SK-N-DZ (cell line): Measurements from ENCODE around the gene HIVEP3.

Experiments
- DNase-seq: peaks from one replicate; pipeline ENCODE4 v3.0.0-alpha.2; 2015; ENCODE audit warnings: low spot score

Gene HIVEP3

DNA sequence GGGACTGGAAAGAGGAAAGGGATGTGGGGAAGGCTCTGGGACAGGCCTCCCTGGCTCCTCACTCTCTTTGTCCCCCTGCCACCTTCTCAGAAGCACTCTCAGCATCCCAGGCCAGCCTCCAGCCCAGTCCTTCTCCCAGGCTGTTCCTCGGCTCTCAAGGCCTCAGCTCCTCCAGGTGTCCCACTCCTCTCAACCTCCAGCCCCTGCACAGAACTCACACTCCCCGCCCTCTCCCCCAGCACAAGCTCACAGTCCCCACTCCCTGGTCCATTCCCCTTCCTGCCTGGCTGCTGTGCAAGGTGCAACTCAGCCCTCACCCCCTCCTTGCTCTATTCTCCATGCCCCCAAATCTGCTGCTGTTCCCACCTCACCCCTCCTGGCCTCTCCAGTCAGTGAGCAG is 185.0 kb downstream of the HIVEP3 start:
- no peak for DNase-seq

DNA sequence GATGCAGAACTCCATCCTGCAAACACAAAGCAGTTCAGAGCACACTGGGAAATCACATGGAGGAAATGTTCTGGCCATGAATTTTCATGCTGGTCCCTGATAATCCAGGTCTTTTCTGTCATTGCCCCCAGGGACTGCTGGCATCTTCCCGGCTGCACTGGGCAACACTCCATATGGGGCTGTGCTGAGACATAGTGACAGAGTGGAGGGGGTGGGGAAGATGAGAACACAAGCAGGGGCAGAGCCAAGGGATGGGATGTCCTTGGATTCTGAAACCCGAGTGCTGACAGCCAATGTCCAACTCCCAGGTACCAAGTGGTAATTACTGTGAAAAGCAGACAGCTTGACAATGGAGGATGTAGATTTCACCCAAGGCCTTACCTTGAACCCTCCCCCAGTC is 185.7 kb downstream of the HIVEP3 start:
- DNase-seq, result no peak

DNA sequence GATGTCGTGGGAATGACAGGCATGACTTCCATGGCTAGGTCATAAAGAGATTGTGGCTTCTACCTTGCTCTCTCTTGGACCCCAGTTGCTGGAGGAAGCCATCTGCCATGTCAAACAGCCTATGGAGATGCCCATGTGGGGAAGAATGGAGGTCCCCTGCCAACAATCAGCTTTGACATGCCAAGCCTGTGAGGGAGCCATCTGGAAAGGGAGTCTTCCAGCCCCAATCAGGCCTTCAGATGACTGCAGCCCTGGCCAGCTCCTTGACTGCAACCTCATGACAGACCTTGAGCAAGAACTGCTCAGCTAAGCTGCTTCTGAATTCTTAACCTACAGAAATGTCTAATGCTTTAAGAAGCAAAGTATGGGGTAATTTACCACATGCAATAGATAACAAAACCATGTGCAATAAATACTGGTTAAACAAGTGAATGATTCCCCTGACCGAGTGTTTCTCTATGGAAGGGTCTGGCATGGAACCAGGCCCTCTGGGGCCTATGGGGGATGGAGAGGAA is 187.1 kb downstream of the HIVEP3 start:
- DNase-seq, result no peak

DNA sequence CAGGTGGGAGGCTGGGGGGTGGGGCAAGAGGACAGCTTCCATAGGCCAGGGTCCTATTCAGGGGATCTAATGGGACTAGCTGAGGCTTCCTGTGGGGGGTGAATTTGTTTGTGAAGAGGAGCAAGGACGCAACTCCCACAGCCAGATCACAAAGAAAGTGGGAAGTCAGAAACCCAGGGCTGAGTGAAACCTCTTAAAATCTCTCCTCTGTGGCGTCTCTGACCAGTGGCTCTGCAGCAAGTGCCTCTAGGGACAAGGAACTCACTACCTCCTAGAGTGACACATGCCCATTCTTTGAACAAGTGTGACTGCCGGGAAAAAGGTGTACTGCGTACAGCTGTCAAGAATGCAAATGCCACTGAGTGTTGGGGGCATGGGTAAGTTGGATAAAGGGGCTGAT is 187.9 kb downstream of the HIVEP3 start:
- no peak for DNase-seq

DNA sequence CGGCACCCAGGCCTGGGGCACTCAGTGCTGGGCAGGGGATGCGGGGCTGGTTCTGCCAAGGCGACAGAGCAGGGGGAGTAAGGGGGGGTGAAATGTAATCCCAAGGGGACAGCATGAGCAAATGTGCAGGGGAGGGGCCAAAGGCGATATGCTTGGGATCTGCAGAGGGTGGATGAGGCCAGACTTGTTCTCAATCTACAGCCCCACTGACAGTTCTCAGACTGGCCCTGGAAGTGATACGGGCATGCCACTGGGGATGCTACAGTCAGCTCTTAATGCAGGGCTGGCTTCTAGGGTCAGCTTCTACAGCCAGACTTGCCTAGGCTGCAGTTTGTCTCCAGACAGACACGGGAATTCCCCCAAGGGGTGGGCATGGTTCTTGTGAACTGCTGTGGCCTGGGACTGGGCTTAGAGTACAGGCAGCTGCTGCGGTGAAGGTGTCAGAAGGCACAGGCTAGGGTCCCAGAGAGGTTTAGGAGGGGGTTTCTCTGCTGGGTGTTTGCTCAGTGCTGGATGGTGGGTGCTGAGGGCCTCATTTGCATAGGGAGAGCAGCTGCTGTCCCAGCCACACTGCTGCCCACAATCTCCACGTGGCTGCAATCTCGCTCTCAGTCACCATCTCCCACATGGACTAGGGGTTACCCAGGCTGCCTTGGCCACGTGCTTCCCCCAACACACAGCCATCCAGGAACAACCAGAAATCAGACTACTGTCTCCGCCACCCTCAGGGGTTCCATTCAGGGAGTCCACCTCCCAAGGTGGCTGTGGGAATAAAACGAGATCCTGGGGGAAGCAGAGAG is 190.1 kb downstream of the HIVEP3 start:
- peak; percentile 13 for DNase-seq

DNA sequence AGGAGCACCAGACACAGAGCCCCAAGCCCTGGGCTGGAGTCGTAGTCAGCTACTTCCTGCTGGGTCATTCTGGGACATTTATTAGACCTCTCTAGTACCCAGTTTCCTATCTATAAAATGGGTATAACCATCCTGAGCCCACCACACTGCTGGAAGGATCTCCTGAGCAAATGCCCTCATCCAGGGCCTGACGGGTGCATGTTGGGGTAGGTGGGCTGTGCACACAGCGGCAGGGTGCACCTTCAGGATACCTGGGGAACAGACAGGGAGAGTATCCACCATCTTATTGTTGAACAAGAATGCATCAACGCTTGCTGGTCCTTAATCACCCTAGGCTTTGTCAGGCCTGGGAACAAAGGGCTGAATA is 191.0 kb downstream of the HIVEP3 start:
- DNase-seq, result no peak

DNA sequence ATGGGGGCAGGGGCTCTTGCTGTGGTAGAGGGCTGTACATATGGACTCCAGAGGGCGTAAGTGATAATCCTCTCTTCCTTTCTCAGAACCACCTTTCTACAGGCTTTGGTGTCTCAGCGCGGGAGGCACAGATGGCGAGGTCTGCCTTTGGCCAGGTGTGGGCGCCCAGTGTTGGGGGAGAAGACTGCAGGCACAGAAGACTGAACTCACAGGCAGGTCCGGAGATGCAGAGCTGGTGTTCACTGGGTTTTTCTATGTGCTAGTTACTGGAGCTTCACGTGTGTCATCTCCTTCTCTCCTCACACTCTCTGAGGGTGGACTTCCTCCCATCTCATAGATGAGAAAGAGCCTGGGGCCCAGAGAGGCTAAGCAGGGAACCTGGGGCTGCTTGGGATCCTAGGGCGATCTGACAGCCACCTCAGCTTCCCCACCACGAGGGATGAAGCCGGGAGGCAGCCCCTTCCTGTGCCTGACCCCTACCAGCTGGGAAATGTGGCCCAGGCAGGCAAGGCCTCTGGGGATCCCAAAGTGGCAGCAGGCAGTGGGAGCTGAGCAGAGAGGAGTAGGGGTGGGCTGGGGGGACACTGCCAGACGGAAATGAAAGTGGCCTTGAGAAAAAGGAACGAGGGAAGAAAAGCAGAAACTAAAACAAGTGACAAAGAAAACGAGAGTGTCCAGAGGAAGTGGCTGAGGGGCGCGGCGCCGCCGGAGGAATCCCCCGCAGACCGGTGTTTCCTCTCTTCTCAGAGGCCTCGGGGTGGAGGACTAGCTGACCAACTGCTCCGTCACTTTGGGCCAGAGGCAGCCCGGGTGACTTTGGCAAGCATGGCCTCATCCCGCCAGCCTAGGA is 191.6 kb downstream of the HIVEP3 start:
- peak; percentile 13 for DNase-seq

DNA sequence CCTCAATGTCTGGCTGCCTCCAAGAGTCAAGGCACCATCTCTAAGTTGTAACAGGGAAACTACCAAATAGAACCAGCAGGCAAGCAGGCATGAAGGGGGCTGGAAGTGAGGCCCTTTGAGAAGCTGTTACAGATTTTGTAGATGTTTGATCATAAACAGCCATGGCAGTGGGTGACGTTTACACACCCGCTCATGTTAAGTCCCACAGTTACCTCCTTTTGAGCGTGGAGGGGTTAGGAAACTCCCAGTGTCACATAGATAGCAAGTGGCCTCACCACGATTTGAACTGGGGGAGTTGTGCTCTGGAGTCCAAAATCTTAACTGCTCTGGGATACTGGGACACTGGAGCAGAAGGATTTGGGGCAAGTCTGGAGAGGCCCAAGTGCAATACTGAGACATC is 192.4 kb downstream of the HIVEP3 start:
- no peak for DNase-seq

DNA sequence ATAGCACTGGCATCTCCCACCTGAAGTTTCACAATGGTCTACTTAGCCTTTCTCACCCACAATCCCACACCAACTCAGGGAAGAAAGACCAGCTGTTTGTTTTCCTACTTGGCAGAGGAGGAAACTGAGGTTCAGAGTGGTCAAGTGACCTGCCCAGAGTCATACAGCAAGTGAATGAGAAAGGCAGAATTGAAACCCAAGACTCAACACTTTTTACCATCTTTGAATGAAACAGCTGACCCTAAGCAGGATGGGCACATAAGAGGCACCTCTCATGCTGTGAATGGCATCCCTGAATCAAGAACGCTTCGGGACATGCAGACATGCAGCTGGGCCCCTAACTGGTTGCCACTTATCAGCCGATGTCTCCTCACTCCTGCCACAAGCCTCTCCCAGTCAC is 193.8 kb downstream of the HIVEP3 start:
- no peak for DNase-seq

DNA sequence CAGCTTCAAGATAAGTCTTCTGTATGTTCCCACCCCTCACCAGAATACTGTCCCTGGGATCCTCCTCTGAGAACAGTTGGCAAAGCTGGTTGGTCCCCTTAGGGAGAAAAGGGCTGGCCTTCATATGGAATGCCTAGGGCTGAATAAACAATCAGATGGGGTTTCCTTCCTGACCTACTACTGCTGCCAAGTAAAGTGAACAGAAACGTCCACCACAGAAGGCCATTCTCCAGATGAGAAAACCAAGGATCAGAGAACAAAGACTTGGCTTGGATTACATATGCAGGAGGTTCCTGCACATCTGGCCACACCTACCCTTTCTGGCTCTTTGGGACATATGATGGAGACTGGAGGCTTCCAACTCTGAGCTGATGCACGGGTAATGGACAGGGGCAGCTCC is 194.5 kb downstream of the HIVEP3 start:
- DNase-seq, result no peak

DNA sequence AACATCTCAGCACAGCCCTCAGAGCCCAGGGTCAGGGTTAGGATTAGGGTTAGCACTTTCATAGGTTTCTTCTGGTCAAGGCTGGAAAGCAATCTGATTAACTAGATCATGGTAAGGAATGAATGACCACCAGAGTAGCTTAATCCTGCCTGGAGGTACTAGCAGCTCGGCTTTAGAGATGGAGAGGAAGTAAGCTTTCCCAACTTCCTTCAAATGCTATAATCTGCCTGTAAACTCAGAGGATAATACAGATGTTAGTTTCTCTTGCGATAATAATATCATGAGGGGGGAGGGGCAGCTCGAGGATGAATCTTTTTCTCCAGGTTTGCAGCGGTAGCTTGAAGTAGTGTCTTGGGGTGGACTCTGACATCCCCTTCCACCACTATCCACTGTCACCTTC is 194.9 kb downstream of the HIVEP3 start:
- no peak for DNase-seq

DNA sequence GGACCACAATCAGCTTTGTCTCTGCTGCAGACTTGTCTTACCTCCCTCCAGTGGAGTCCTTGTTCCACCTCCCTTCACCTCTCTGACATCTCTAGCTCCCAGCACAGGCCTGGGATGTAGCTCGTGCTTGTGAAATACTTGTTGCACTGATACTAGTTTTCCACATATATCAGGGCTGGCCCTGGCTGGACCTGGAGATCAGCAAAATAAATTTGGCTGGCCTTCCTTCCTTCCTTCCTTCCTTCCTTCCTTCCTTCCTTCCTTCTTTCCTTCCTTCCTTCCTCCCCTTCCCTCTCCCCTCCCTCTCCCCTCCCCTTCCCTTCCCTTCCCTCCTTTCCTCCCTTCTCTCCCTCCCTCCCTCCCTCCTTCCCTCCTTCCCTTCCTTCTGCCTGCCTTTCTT is 196.5 kb downstream of the HIVEP3 start:
- no peak for DNase-seq

DNA sequence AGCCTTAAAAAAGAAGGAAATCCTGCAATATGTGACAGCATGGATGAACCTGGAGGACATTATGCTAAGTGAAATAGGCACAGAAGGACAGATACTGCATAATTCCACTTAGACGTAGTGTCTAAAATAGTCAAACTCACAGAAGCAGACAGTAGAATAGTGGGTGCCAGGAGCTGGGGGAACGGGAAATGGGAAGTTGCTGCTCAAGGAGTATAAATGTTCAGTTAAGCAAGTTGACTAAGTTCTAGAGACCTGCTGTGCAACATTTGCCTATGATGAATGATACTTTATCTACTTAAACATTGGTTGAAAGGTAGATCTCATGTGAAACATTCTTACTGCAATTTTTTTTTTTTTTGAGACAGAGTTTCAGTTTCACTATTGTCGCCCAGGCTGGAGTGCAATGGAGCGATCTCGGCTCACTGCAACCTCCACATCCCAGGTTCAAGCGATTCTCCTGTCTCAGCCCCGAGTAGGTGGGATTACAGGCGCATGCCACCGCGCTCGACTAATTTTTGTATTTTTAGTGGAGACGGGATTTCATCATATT is 197.8 kb downstream of the HIVEP3 start:
- no peak for DNase-seq

DNA sequence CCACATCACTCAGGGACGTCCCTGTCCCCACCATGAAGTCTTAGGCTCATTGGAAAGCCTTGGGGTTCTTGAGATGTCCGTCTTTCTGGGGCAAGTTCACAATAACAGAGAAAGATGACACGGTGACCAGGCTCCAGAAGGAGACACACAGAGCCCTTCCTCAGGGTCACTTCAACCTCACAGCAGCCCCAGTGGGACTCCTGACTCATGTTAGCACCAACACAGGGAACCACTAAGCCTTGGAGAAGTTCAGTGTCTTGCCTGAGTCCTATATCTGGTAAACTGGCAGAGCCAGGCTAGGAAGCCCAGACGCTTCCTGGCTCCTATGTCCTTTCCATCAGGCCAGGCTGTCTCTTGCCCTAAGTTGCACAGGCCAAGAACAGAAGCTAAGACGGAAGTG is 199.1 kb downstream of the HIVEP3 start:
- no peak for DNase-seq

DNA sequence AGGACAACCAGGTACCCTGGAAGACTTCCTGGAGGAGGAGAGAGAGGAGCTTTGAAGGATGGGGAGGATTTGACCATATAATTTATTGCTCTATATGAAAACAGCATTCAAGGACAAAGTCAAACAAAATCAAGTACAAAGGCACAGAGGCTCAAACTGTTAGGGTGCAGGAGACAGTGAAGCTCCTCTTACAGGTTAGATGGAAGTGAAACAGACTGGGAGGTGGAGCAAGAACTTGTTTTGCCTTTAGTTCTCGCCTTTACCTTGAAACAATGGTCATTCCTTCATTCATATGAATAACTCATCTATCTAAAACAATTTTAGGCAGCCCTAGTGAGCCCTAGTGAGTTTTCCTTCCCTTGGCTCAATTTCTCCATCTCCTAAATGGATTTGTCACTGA is 199.6 kb downstream of the HIVEP3 start:
- no peak for DNase-seq

DNA sequence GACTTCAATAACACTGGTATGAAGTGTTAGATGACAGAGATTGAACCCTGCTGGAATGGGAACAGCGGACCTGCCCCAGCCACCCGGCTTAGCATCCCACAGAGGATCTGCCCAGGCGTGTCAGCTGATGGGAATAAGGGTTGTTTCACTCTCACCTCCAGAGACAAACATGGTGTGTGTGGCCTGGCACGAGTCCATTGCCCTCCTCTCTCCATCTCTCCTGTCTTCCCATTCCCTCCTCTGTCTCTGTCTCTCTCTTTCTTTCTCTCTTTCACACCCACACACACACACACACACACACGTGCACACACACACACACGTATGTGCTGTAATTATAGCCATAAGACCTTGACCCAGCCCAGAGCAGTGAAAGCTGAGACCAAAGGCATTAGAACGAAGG is 200.2 kb downstream of the HIVEP3 start:
- DNase-seq, result no peak

DNA sequence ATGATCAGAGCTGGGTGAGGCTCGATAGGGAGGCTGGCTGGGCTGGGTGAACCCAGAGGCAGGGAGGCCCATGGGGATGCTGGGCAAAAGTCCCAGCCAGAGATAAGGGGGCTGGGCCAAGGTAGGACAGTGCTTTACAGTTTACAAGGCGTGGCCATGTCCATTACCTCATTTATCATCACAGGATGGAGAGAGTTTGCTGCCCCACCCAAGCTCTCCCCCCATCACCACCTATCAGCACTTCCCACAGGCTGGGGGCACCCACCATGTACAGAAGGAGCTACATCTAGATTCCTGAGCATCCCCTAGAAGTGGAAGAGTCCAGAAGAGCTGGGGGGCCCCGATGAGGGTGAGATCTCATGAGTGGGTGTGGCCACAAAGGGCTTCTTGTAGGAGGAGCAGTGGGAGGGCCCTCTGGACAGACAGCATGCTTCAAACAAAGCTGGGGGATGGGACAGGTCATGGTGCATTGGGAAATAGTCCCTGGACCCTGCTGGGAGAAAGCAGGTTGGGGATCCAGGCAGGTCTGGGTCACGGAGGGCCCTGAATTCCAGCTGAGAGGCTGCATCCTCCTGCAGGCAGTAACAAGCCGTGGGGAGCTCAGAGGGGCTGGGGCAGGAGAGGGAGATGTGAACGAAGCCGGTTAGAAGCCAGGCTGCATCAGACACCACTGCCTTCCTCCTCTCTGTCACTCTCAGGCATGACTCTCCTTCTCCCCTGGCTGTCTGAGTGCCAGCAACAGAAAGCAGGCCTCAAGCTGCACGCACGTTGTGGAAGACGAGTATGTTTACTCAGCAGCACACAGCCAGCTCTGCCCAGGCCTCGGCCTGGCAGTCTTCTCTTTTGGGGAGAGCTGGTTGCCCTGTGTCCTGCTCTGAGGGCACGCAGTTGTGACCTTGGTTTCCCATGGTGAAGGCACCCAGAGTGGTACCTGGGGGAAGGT is 202.3 kb downstream of the HIVEP3 start:
- DNase-seq, result no peak

DNA sequence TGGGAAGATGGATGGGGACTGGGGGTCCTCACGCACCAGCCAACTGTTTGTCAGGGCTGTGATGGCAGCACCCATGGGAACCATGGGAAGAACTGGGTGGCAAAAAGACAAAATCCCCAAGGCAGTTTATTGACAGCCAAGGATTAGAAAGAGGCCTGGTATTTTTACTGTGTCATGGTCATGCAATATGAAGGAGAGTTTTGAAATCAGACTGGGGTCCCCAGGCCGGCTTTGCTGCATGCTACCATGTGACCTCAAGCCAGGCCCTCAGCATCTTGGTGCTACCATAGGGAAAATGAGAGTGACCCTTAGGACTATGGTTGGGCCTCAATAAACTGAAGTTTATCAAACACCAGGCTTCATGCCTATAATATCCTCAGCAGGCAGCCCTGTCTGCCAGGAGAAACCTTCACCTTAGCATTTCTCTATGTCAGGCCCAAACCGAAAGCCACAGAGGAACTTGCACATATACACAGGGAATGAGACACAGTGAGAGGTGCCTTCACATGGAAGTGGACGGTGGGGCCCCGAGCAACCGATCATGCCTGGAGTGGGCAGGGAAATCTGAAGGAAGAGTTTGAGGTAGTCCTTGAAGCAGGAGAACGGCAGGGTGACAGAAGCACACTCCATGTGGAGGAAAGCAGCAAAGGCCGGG is 203.2 kb downstream of the HIVEP3 start:
- DNase-seq, result no peak

DNA sequence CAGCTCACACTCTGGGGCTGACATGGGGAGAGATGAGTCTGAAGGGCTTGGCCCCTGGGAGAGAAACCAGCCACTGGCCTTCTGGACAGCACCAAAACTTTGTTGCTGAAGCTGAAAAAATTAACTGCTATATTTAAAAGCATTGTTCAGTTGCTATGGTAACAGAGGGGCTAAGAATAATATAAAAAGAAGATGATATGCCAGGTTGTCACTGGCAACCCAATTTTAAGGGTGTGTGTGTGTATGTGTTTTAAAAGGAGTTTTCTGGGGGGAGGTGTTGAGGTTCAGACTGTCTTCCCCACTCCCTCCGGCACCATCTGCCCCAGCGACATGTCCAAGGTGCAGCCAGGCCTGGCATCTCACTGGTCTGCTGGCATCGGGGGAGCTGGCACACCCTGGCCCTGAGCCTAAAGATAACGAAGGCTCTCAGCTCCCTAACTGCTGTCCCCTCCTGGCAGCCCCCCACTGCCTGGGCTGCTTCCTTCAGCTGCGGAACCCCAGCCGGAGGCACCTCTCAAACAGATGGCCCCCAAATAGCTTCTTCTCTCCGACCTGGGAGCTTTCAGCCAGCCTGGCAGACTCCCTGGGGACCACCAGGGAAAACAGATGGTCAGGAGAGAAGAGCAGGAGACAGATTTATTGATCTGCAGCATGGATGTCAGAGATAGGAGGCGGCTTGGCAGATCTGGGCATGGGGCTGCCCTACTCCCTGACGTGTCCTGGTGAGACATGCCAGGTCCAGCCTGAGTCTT is 203.9 kb downstream of the HIVEP3 start:
- peak; percentile 70 for DNase-seq
